Tibial nerve (tissue), 4 donors: ENCODE data around the gene TMEM200C.

Experiments used
- EP300 ChIP-seq, 2 donors: sonication (generic); formaldehyde crosslinking; IDR thresholded peaks; one replicate each; pipeline ENCODE4 v1.6.1; 2017; ENCODE audit warnings: antibody characterized with exemption in 2 of 2, mild to moderate bottlenecking in 1 of 2
- TF ChIP-seq, protein P1 (sequence below), 5 experiments: fragments of 200-600 bp in 3 of 5; fragments of 450-650 bp in 2 of 5; sonication (generic) in 3 of 5; IDR thresholded peaks; one replicate each; pipeline ENCODE4 v1.5.1; 2016 to 2019; ENCODE audit warnings: antibody characterized with exemption in 5 of 5, mild to moderate bottlenecking in 3 of 5, moderate library complexity in 2 of 5

DNA sequence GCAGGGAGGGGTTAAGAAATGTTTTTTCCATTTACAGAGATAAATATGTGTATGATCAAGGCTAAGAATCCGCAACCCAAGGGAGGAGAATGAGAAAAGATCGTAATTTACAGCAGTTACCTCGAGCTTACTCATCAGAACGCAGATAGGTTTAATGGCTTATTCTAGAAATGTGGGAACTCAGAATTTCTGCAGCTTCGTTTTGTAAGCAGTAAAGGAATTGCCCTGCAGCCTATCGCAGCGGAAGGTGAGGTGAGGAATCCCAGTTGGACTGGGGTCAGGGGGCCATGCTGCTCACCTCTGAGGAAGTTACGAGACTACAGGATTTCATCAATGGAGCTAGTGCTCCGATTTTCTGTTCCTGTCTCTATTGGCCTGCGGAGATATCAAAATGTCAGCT is 8.1 kb upstream of the TMEM200C start:
- TF ChIP-seq, protein P1, sequence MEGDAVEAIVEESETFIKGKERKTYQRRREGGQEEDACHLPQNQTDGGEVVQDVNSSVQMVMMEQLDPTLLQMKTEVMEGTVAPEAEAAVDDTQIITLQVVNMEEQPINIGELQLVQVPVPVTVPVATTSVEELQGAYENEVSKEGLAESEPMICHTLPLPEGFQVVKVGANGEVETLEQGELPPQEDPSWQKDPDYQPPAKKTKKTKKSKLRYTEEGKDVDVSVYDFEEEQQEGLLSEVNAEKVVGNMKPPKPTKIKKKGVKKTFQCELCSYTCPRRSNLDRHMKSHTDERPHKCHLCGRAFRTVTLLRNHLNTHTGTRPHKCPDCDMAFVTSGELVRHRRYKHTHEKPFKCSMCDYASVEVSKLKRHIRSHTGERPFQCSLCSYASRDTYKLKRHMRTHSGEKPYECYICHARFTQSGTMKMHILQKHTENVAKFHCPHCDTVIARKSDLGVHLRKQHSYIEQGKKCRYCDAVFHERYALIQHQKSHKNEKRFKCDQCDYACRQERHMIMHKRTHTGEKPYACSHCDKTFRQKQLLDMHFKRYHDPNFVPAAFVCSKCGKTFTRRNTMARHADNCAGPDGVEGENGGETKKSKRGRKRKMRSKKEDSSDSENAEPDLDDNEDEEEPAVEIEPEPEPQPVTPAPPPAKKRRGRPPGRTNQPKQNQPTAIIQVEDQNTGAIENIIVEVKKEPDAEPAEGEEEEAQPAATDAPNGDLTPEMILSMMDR (IDR thresholded peaks at IDR 0.05) = no peak
- TF ChIP-seq EP300 (IDR thresholded peaks at IDR 0.05) = no peak
